Measurements from ENCODE around the gene NR2C1.
A peak's percentile ranks its signal among the peaks of the same experiment; 100 is the strongest.

NR2C1 gene

GRCh38 chr12:95004610-95005009, 68.8 kb downstream of the NR2C1 start:
- TF ChIP-seq CTCF (IDR thresholded peaks at IDR 0.05; ENCODE audit: low read depth, low read length, missing control alignments) = no peak
- DNase-seq (ENCODE audit: low read depth) = no peak

GRCh38 chr12:95003921-95004272, 69.5 kb downstream of the NR2C1 start:
- no peak for TF ChIP-seq CTCF (IDR thresholded peaks at IDR 0.05; ENCODE audit: low read depth, low read length, missing control alignments)
- peak overlapping the region; percentile 74 for H3K4me3 ChIP-seq (ENCODE audit: low read depth, low read length)
- no peak for DNase-seq (ENCODE audit: low read depth)

More at GRCh38 chr12:95004610-95005009, 68.8 kb downstream of the NR2C1 start:
- H3K4me3 ChIP-seq (ENCODE audit: low read depth, low read length) = no peak overlapping the region

- TF ChIP-seq CTCF (IDR thresholded peaks at IDR 0.05; ENCODE audit: low read depth, low read length, missing control alignments) = no peak
- peak within 1 kb of the TSS; percentile 74 for H3K4me3 ChIP-seq (ENCODE audit: low read depth, low read length)
- peak; percentile 94 for DNase-seq (ENCODE audit: low read depth)
Observed at GRCh38 chr12:95003213-95003920, 70.1 kb downstream of the NR2C1 start, which contains the start of gene NDUFA12. Gene NDUFA12 (minus strand): TSS chr12:95003697. CDS start chr12:95003680, 17 bp downstream.

- no peak for TF ChIP-seq CTCF (IDR thresholded peaks at IDR 0.05; ENCODE audit: low read depth, low read length, missing control alignments)
- DNase-seq (ENCODE audit: low read depth) = no peak
- peak overlapping the region; percentile 74 for H3K4me3 ChIP-seq (ENCODE audit: low read depth, low read length)
Observed at GRCh38 chr12:95002754-95003153, 70.7 kb downstream of the NR2C1 start.

GRCh38 chr12:94998326-94998725, 75.1 kb downstream of the NR2C1 start:
- H3K4me3 ChIP-seq (ENCODE audit: low read depth, low read length) = no peak overlapping the region

GRCh38 chr12:94997726-94998125, 75.7 kb downstream of the NR2C1 start:
- H3K4me3 ChIP-seq (ENCODE audit: low read depth, low read length) = no peak overlapping the region
- no peak for TF ChIP-seq CTCF (IDR thresholded peaks at IDR 0.05; ENCODE audit: low read depth, low read length, missing control alignments)

More at GRCh38 chr12:94998326-94998725, 75.1 kb downstream of the NR2C1 start:
- no peak for TF ChIP-seq CTCF (IDR thresholded peaks at IDR 0.05; ENCODE audit: low read depth, low read length, missing control alignments)
- DNase-seq (ENCODE audit: low read depth) = no peak

GRCh38 chr12:94997061-94997460, 76.4 kb downstream of the NR2C1 start:
- H3K4me3 ChIP-seq (ENCODE audit: low read depth, low read length) = no peak overlapping the region
- no peak for TF ChIP-seq CTCF (IDR thresholded peaks at IDR 0.05; ENCODE audit: low read depth, low read length, missing control alignments)
- no peak for DNase-seq (ENCODE audit: low read depth)

More at GRCh38 chr12:94997726-94998125, 75.7 kb downstream of the NR2C1 start:
- no peak for DNase-seq (ENCODE audit: low read depth)

All from GM12864 (cell line).